Panc1 (cell line): ENCODE measurements around the gene SCD. TPM values are rescaled to one million over a fixed set of nuclear protein-coding genes. Genes with fewer than 3 reads are reported as not detected.

Experiments
- ATAC-seq: fragments of 200-7000 bp; cut with Tn5 transposase; 2 replicates; pipeline ENCODE4 v1.9.1; 2020; ENCODE audit warnings: mild to moderate bottlenecking, moderate library complexity
- BruUV-seq: library from RNA; stranded (reverse); fragments of 400-500 nt; replicated peaks from 2 replicates; lab custom pipeline; 2021; lab: Mats Ljungman, UMichigan
- CTCF ChIA-PET: fragments of 300-600 bp; sonication (Branson Sonifier 250); formaldehyde crosslinking; loops from one replicate; lab custom pipeline; 2022; ENCODE audit warnings: antibody characterized with exemption; lab: Charles Lee
- POLR2A ChIA-PET: fragments of 300-600 bp; sonication (Branson Sonifier 250); formaldehyde crosslinking; loops from one replicate; lab custom pipeline; 2022; ENCODE audit warnings: antibody characterized with exemption; lab: Charles Lee
- DNase-seq: peaks from one replicate; pipeline ENCODE4 v3.0.0-alpha.2; 2010; ENCODE audit warnings: low read depth, low spot score
- H3K27ac ChIP-seq: 2 replicates; pipeline ENCODE4 v1.5.1; 2011; ENCODE audit warnings: mild to moderate bottlenecking, low read length, inconsistent platforms
- H3K27me3 ChIP-seq: fragments of 200-500 bp; sonication (Bioruptor generic); 2 replicates; pipeline ENCODE4 v1.6.0; 2014; ENCODE audit warnings: low read length, inconsistent platforms; ENCODE audit not compliant: control insufficient read depth, insufficient read depth
- H3K36me3 ChIP-seq: fragments of 200-500 bp; sonication (Bioruptor generic); 2 replicates; pipeline ENCODE4 v1.5.1; 2014; ENCODE audit warnings: inconsistent platforms, mild to moderate bottlenecking, low read length, moderate library complexity; ENCODE audit not compliant: control insufficient read depth, insufficient read depth
- H3K4me1 ChIP-seq: 2 replicates; pipeline ENCODE4 v1.5.1; 2011; ENCODE audit warnings: inconsistent platforms, mild to moderate bottlenecking, low read length, moderate library complexity; ENCODE audit not compliant: control insufficient read depth, insufficient read depth
- H3K4me3 ChIP-seq, 2 experiments: 2 replicates each; pipeline ENCODE4 v1.5.1; 2011 to 2012; ENCODE audit warnings: low read depth in 2 of 2, low read length in 2 of 2, mild to moderate bottlenecking in 2 of 2, inconsistent platforms in 1 of 2, moderate library complexity in 1 of 2
- H3K9me3 ChIP-seq: fragments of 200-500 bp; sonication (Bioruptor generic); 2 replicates; pipeline ENCODE4 v1.5.1; 2014; ENCODE audit warnings: low read depth, mild to moderate bottlenecking, inconsistent platforms, low read length, moderate library complexity; ENCODE audit not compliant: control insufficient read depth, insufficient read depth
- CTCF ChIP-seq: fragments of 450-650 bp; IDR thresholded peaks from 2 replicates; pipeline ENCODE4 v1.5.1; 2017; ENCODE audit warnings: mild to moderate bottlenecking
- POLR2AphosphoS5 ChIP-seq: IDR thresholded peaks from 2 replicates; pipeline ENCODE4 v1.6.1; 2012; ENCODE audit warnings: mild to moderate bottlenecking, low read depth, low read length, moderate library complexity
- REST ChIP-seq, 2 experiments: IDR thresholded peaks; 2 replicates each; pipeline ENCODE4 v1.6.1; 2011 to 2012; ENCODE audit warnings: low read depth in 2 of 2, control low read depth in 1 of 2, low read length in 1 of 2, mild to moderate bottlenecking in 1 of 2, moderate library complexity in 1 of 2; ENCODE audit not compliant: insufficient read depth in 1 of 2
- SIN3A ChIP-seq: IDR thresholded peaks from 2 replicates; pipeline ENCODE4 v1.6.1; 2012; ENCODE audit warnings: low read depth, mild to moderate bottlenecking, low read length, moderate library complexity, borderline replicate concordance; ENCODE audit not compliant: insufficient read depth
- TCF7L2 ChIP-seq: IDR thresholded peaks from 2 replicates; pipeline ENCODE4 v1.6.1; 2011; ENCODE audit warnings: mild to moderate bottlenecking, low read depth, low read length, inconsistent platforms
- in situ Hi-C: cut with HindIII; loops from 2 replicates; pipeline ENCODE4 v1.10.0; 2016; ENCODE audit warnings: low sequenced_read_pairs, low pct_unique_long_range_greater_than_20kb
- intact Hi-C: fragments of 100-400 bp; cut with micrococcal nuclease; formaldehyde crosslinking; loops from one replicate; pipeline ENCODE4 v1.10.0; 2022; ENCODE audit not compliant: unreplicated experiment
- total RNA-seq: library from RNA; stranded (reverse); gene quantifications from one replicate; pipeline ENCODE4 v1.2.1, GENCODE V29; 2021; ENCODE audit not compliant: unreplicated experiment

Gene SCD
- total RNA-seq, 1 experiment from 2014 or later = 1,345 TPM

- Histone ChIP-seq H3K9me3 (no peaks in the 10 kb centered on the region), H3K27ac (0 out of 2 replicates have a peak overlapping the region, but pooled peaks have one; percentile 5), H3K4me3 (no peak overlapping the region), H3K4me1 (peaks cover 79% of the 10 kb centered on the region), H3K27me3 (no peaks in the 10 kb centered on the region), H3K36me3 (peaks cover 65% of the 10 kb centered on the region)
- no peak for TF ChIP-seq REST (IDR thresholded peaks at IDR 0.05; ENCODE audit: insufficient read depth in 1 of 2, low read depth in 2 of 2, low read length in 1 of 2)
- peak; percentile 52; the same call in 1 of the 2 replicates for TF ChIP-seq POLR2AphosphoS5
- CTCF ChIA-PET = no interaction called here
- DNase-seq (no peak), ATAC-seq (no peak)
- intact Hi-C loops (no loop called here), in situ Hi-C loops (no loop called here)
- POLR2A ChIA-PET = interaction anchor here (0.6 to 1.8 kb wide), 2 partner anchors 20 to 106 kb away, joined by 4 to 6 read pairs; no protein-coding TSS in a partner anchor
- TSS peak; percentile 11 for BruUV-seq
Observed at GRCh38 chr10:100353770-100354485, 6.9 kb downstream of the SCD start.

- intact Hi-C loops (no loop called here), in situ Hi-C loops (no loop called here)
- H3K27me3 ChIP-seq = no peaks in the 10 kb centered on the region
- DNase-seq (no peak), ATAC-seq (no peak)
- H3K4me3 ChIP-seq = no peak overlapping the region
- CTCF ChIA-PET = no interaction called here
- POLR2A ChIA-PET = interaction anchor here (1.8 kb wide), 1 partner anchor 18 kb away, joined by 6 read pairs; no protein-coding TSS in a partner anchor
- BruUV-seq = no TSS peak
- peaks cover 79% of the 10 kb centered on the region for H3K4me1 ChIP-seq
- TF ChIP-seq POLR2AphosphoS5 = no peak
- TF ChIP-seq TCF7L2 = no peak
- TF ChIP-seq SIN3A = no peak
- no peak for TF ChIP-seq REST (IDR thresholded peaks at IDR 0.05; ENCODE audit: insufficient read depth in 1 of 2, low read depth in 2 of 2, low read length in 1 of 2)
- TF ChIP-seq CTCF = no peak
- H3K27ac ChIP-seq = peak overlapping the region; percentile 70
- H3K9me3 ChIP-seq = no peaks in the 10 kb centered on the region
- peaks cover 62% of the 10 kb centered on the region for H3K36me3 ChIP-seq
Observed at GRCh38 chr10:100355086-100355485, 8.1 kb downstream of the SCD start.
